ENCODE data around the gene SLBP. TPM values are rescaled to one million over a fixed set of nuclear protein-coding genes. Genes with fewer than 3 reads are reported as not detected.

SLBP gene
- total RNA-seq, 2 experiments from 2014 or later, result 45.8 to 47.6 TPM

- Mint-ChIP-seq H3K9me3 (no peaks in the 10 kb centered on the region), H3K4me1 (ENCODE audit: low read depth) (peaks cover 9% of the 10 kb centered on the region), H3K4me3 (no peak overlapping the region), H3K27ac (no peak overlapping the region), H3K36me3 (ENCODE audit: low read depth) (no peaks in the 10 kb centered on the region), H3K27me3 (no peaks in the 10 kb centered on the region)
- Histone ChIP-seq H3K4me3 (ENCODE audit: low read length) (no peak overlapping the region), H3K4me1 (ENCODE audit: insufficient read depth, low read length) (peaks cover 5% of the 10 kb centered on the region), H3K36me3 (ENCODE audit: insufficient read depth, low read length) (no peaks in the 10 kb centered on the region), H3K27ac (ENCODE audit: low read depth in 1 of 2, low read length in 2 of 2) (no peak overlapping the region), H3K27me3 (ENCODE audit: control insufficient read depth in 1 of 2, insufficient read depth in 2 of 2, low read length in 2 of 2) (no peaks in the 10 kb centered on the region), H3K9me3 (ENCODE audit: control insufficient read depth in 1 of 2, insufficient read depth in 1 of 2, low read length in 2 of 2) (no peaks in the 10 kb centered on the region)
- intact Hi-C loops (cut with DNase I, micrococcal nuclease), result no loop called here
- ChIA-PET POLR2A (no interaction called here), CTCF (no interaction called here)
- DNase-seq, result no peak
- TF ChIP-seq CTCF (IDR thresholded peaks at IDR 0.05), result no peak
- no peak for ATAC-seq (ENCODE audit: poor library complexity)
Measured at GRCh38 chr4:1678244-1678643, 33.9 kb downstream of the SLBP start.

- Histone ChIP-seq H3K27me3 (ENCODE audit: control insufficient read depth in 1 of 2, insufficient read depth in 2 of 2, low read length in 2 of 2) (no peaks in the 10 kb centered on the region), H3K9me3 (ENCODE audit: control insufficient read depth in 1 of 2, insufficient read depth in 1 of 2, low read length in 2 of 2) (no peaks in the 10 kb centered on the region), H3K27ac (ENCODE audit: low read depth in 1 of 2, low read length in 2 of 2) (no peak overlapping the region), H3K4me3 (ENCODE audit: low read length) (no peak overlapping the region), H3K36me3 (ENCODE audit: insufficient read depth, low read length) (no peaks in the 10 kb centered on the region), H3K4me1 (ENCODE audit: insufficient read depth, low read length) (no peaks in the 10 kb centered on the region)
- DNase-seq, result no peak
- Mint-ChIP-seq H3K27me3 (no peaks in the 10 kb centered on the region), H3K4me3 (no peak overlapping the region), H3K27ac (no peak overlapping the region), H3K36me3 (ENCODE audit: low read depth) (no peaks in the 10 kb centered on the region), H3K9me3 (no peaks in the 10 kb centered on the region), H3K4me1 (ENCODE audit: low read depth) (no peaks in the 10 kb centered on the region)
- no peak for TF ChIP-seq CTCF (IDR thresholded peaks at IDR 0.05)
- CTCF ChIA-PET, result no interaction called here
- intact Hi-C loops (cut with DNase I, micrococcal nuclease), result no loop called here
- no peak for ATAC-seq (ENCODE audit: poor library complexity)
- POLR2A ChIA-PET, result no interaction called here
Measured at GRCh38 chr4:1676605-1677525, 35.3 kb downstream of the SLBP start.

- no peaks in the 10 kb centered on the region for H3K27me3 Mint-ChIP-seq
- Histone ChIP-seq H3K9me3 (ENCODE audit: control insufficient read depth in 1 of 2, insufficient read depth in 1 of 2, low read length in 2 of 2) (peaks cover 0 to 6% of the 10 kb centered on the region in 2 experiments), H3K27ac (ENCODE audit: low read depth in 1 of 2, low read length in 2 of 2) (no peak overlapping the region), H3K36me3 (ENCODE audit: insufficient read depth, low read length) (no peaks in the 10 kb centered on the region), H3K4me1 (ENCODE audit: insufficient read depth, low read length) (no peaks in the 10 kb centered on the region), H3K4me3 (ENCODE audit: low read length) (no peak overlapping the region), H3K27me3 (ENCODE audit: control insufficient read depth in 1 of 2, insufficient read depth in 2 of 2, low read length in 2 of 2) (no peaks in the 10 kb centered on the region)
- H3K36me3 Mint-ChIP-seq (ENCODE audit: low read depth), result no peaks in the 10 kb centered on the region
- H3K9me3 Mint-ChIP-seq, result no peaks in the 10 kb centered on the region
- no peak overlapping the region for H3K27ac Mint-ChIP-seq
- TF ChIP-seq CTCF (IDR thresholded peaks at IDR 0.05), result no peak
- intact Hi-C loops (cut with DNase I, micrococcal nuclease), result no loop called here
- DNase-seq (no peak), ATAC-seq (ENCODE audit: poor library complexity) (no peak)
- no peaks in the 10 kb centered on the region for H3K4me1 Mint-ChIP-seq (ENCODE audit: low read depth)
- ChIA-PET CTCF (no interaction called here), POLR2A (no interaction called here)
- no peak overlapping the region for H3K4me3 Mint-ChIP-seq
Measured at GRCh38 chr4:1675802-1676137, 36.3 kb downstream of the SLBP start.
